HG02763 (cell line): ENCODE measurements around the gene NPFF.
"Not testable (repeated sequence)": the region's sequence is repeated elsewhere in the genome, so short reads cannot be mapped to it uniquely, and the experiment has no call there.

Experiments
- ATAC-seq: cut with Tn5 transposase; IDR thresholded peaks from one replicate; pipeline ENCODE4 v1.9.1; 2021; ENCODE audit warnings: mild to moderate bottlenecking, moderate library complexity; ENCODE audit not compliant: unreplicated experiment

The NPFF gene, protein sequence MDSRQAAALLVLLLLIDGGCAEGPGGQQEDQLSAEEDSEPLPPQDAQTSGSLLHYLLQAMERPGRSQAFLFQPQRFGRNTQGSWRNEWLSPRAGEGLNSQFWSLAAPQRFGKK

DNA sequence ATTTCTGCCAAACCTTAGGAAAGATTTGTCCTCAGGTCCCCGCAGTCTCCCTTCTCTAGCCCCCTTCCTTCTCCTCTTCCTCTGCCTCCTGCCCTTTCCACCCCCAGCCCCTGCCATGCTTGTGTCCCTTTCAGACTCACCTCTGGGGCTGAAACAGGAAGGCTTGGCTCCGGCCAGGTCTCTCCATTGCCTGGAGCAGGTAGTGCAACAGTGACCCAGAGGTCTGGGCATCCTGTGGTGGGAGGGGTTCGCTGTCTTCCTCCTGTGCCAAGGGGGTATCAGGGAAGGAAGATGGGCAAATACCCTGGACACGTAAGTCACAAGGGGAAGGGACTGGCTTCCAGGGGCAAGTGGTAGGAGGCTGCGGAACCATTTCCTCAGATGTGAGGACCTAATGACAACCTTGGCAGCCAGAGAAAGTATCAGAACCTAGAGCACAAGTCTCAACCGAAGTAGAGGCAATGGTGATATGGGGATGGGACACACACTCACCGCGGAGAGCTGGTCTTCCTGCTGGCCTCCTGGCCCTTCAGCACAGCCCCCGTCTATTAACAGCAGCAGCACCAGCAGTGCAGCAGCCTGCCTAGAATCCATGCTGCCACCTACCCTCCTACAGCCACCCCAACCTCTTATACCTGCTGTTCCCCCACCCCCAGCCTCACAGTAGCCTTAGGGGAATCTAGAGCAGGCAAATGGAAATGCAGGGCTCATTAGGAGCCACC lies at the start of gene NPFF:
NPFF (minus strand) TSS at position 604 of the 722 bp plus-strand sequence; CDS start at position 594, 10 bp downstream.
- no peak for ATAC-seq

DNA sequence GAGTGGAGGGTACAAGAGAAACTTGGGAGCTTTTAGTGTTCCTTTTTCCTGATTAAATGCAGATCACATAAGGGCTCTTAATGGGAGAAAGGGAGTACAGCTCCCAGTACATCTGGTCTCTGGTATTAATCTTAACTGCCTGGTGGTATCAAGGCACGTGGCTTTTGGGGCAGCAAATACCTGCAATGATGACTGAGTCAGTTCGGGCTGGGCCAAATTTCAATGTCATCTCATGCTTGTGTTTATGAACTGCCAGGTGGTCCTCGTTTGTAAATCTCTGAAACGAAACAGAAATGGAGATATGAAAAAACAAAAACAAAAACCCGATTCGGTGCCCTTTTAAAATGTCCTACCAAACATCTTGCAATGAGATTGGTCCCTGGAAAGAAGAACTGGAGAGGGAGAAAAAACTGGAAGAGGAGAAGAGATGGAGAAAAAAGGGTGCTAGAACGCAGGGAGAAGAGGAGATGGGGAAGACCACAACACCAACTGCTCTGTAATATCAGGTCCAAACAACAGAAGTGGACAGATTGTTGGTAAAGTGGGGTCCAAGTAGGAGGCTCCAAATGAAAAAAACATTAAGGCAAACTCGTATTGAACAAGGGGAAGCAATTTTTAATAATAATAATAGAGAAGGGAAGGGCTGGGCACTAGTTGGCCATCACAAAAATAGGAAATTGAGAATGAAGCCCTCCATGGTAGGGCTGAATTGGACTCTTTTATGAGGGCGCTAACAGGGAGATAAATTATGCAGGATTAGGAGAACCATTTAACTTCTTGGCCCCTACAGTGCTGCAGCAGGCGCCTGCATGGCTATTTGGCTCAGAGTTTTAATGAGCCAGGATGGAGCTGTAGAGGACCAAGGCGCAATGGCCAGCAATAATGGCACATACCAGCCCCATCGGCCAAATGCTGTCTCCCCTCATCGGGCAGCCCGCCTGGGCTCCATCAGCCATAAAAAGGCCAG lies 45.4 kb upstream of the NPFF start:
- ATAC-seq, result no peak

DNA sequence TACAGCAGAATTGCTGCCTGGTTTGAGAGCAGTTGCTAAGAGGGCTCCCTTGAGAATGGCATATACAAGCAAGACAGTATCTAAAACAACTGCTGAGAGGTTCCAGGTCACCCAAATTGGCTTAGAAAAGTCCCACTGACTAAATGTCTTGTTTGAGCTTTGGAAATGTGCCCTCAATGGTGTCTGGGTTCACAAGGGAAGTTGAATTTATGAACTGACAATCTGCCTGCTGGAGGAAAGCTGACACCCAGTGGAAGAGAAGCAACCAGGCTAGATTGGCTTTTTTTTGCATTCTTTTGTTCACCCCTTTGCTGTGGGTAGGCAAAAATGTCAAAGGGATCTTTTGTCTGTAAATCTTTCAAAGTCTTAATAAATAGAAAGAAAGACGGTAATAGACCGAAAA lies 44.6 kb upstream of the NPFF start:
- ATAC-seq, result no peak

DNA sequence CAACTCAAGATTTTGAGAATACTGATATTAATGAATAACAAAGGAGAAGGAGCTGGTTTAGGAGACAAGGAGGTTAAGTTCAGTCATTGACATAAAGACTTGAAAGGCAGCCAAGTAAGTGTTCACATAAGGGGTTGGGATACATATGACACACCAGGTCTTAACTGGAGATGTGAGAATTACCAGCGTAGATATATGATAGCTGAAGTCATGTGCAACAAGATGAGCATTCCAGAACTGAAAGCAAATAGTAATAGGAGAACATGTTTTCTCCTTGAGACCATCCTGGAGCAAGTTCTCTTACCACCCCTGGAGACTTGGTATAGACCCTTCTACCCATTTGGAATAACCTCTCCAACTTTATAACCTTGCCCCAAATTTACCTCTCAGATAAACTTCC lies 43.3 kb upstream of the NPFF start:
- ATAC-seq, result no peak

DNA sequence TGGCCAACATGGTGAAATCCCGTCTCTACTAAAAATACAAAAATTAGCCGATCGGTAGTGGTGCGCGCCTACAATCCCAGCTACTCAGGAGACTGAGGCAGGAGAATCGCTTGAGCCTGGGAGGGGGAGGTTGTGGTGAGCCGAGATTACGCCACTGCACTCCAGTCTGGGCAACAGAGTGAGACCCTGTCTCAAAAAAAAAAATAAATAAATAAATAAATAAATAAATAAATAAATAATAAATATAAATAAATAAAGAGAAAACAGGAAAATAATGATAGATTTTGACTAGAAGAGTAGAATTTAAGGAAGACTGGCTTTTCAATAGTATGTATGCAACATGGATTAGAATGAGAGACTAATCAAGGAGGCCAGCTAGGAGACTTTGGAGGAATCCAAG lies 42.8 kb upstream of the NPFF start:
- not testable (repeated sequence) for ATAC-seq

DNA sequence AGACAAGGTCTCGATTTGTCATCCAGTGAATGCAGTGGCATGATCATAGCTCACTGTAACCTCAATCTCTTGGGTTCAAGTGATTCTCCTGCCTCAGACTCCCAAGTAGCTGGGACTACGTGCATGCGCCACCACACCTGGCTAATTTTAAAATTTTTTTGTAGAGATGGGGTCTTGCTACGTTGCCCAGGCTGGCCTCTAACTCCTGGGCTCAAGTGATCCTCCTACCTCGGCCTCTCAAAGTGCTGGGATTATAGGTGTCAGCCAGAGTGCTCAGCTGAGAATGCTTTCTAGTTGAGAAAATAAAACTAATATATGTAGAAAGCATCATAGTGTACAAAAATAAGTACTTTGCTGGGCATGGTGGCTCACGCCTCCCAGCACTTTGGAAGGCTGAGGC lies 41.1 kb upstream of the NPFF start:
- not testable (repeated sequence) for ATAC-seq

DNA sequence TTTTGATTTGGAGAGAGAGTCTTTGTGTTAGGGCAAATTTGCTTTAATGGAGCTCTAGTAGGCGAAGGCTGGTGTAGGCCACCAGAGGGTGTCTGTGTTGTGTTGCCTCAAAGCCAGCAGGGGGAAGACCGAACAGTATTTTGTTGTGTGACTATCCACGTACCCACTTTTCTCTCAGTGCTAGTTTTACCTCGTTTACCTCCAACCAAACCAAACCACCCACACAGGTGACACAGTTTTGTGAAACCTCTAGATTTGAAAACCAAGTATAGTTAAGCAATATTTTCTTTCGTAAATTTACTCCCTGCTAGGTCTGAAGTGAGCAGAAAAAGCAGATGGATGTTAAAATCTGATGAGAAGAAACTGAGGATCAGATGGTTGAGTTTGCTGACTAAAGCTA lies 36.3 kb upstream of the NPFF start:
- ATAC-seq, result no peak

DNA sequence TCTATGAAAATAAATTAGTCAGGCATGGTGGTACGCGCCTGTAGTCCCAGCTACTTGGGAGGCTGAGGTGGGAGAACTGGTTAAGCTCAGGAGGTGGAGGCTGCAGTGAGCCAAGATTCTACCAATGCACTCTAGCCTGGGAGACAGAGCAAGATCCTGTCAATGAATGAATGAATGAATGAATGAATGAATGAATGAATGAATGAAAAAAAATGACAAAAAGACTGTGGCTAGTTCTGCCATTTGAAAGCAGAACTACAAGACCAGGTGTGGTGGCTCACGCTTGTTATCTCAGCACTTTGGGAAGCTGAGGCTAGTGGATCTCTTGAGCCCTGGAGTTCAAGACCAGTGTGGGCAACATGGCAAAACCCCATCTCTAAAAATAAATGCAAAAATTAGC lies 32.2 kb upstream of the NPFF start:
- no peak for ATAC-seq

DNA sequence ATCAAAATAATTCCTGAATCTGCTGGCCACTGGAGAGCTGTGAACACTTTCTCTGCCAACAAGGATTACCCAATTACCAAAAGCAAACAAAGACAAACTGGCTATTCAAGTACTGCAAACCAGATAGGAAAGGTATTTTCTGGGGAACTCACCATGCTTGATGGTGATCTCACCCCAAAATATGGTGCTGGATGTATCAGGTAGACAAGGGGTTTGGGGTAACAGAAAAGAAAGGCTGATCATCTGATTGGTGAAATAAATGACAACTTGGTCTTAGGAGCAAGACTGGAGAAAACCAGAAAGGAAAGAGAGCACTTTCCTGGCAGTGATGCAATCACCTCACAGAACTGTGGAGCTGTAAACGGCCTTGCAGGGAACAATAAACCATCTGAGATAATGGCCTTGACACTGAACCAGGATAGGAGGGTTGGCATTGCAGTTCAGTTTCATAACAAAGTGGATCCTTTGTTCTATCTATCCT lies 31.0 kb upstream of the NPFF start:
- ATAC-seq, result no peak

DNA sequence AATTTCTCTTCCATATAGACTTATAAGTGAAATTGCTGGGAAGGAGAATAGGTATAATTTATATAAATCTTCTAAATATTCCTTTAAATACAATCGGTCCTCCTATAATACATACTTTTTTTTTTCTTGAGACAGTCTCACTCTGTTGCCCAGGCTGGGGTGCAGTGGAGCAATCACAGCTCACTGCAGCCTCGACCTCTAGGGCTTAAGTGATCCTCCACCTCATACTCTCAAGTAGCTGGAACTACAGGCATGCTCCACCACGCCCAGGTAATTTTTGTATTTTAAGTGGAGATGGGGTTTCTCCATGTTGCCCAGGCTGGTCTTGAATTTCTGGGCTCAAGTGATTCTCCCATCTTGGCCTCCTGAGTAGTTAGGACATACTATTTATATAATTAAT lies 29.7 kb upstream of the NPFF start:
- no peak for ATAC-seq

DNA sequence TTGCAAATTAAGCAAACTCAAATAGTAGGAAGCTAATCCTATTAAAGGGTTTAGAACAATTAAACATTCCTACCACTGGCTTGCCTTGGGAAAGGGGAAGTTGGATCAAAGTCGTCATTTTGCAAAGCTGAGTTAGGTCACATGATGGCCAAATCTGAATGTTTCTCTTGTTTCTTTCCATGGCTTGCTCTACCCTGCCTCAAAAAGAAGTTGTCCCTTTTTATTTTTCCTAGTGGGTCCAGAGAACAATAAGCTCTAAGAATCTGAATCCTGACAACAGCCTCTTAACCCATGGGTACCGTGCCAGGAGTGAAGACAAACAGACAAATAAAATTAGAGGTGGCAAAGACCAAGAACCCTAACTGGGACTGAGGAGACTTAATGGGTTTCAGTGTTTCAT lies 26.2 kb upstream of the NPFF start:
- ATAC-seq, result no peak

DNA sequence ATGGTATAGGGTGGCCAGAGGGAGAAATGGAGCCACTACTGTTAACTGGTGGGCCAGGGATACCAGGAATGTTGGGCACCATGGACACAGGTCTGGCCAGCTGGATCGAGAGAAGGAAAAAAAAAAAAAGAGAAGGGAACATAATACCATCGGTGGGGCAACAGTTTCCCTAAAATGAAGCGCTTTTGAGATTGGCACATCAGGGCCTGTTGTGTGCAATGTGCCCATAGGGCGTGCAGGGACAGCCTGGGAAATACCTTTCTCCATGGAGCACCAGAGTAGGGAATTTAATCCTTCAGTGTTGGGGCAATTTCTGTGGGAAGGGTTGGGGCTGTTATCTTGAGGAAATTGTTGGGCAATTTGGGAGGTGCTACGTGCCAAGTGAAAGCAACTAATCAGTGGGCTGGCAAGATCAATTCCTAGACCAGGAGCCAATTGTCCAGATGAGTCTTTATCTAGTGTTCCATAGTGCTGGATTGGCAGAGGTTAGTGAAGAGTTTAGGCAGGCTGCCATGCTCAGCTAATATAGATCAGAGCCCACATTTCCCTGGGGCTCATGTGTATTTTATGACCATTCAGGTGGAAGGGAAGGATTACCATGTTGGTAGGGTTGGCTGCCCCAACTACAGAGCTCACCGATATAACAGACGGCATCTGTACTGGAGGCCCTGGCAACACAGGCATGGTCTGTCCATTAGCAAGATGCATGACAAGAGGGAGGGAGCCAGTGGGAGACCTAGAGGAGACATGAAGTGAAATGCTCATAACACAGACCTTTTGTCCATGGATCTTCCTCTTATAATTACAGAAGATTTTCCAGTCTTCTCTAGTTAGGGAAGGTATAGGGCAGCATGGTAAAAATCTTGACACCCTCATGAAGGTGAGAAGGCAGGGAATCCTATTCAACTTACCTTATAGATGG lies 25.5 kb upstream of the NPFF start:
- ATAC-seq, result no peak

DNA sequence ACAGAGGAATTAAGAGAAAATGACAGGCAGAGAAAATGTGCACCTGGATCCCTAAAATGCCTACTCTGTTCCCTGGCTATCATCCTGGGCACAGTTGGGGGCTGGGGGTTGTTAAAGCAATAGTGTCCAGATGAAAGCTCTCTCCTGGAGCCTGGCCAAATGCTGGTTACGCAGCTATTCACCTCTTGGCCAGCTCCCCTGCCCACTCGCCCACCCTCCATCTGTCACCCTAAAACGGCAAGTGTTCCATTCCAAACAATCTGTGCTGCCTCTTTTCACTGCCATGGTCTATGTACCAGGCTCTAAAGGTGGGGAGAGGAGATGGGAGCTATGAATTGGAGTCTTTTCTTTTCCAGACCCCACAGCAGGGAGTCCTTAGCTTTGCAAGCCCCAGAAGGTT lies 24.7 kb upstream of the NPFF start:
- no peak for ATAC-seq

DNA sequence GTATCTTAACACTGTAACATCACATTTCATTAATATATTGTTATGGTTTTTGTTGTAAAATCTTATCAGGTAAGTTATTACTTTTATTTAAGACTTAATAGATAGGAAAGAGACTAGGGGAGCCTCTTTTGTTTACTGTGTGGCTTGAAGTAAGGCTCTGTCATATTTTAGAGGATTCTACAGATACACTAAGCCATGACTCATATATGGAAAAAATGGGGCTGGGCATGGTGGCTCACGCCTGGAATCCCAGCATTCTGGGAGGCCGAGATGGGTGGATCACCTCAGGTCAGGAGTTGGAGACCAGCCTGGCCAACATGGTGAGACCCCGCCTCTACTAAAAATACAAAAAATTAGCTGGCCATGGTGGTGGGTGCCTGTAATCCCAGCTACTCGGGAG lies 23.6 kb upstream of the NPFF start:
- no peak for ATAC-seq

DNA sequence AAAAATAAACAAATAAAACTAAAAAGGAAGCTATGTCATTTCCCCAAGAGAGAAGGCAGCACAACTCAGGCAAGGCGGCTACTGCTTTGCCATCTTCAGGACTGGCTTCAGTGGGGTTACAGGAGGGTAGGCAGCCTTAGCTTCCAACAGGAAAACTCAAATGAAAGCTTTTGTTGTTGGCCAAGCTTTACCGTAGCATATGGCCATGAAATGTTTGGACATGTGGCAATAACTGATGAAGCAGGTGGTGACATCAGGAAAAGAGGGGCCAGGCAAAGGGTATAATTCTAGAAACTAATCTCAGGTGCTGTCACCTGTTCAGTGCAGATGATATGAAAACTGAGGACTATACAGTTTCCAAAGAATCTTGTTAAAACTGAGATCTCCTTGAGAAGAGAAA lies 22.8 kb upstream of the NPFF start:
- no peak for ATAC-seq

DNA sequence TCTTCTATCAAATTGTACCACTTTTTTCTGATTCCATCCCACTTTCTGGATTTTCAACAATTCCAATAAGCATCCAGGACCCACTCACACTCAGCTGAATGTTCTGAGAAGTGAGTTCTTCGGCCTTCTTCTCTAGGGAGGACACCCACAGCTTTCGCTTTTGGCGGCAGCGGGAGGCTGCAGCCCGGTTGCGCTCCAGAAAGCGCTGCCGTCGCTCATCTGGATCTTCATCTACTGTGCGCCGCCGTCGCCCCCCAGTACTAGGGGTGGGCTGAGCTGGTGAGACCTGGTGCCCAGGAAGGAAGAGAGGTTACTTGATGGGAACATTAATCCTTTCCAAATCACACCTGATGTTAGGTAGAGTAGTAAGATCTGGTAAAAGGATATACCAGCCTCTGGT lies 17.2 kb upstream of the NPFF start:
- ATAC-seq, result no peak

DNA sequence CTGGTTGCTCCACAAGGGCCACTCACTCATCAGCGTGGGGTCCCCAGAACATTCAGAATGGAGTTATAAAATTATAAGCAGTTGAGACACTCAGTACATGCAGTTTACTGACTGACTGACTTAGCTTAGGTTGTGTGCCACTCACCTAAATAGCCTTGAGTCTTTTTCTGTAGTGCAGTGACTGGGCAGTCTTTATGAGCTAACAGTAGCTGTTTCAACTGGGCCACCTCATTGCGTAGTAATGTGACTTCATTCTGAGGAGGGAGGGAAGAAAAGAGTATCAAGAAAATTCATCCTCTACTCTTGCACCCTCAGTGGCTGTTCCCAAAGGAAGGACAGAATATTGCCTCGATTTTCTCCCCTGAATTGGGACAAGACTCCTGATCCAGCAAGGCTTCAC lies 15.8 kb upstream of the NPFF start:
- ATAC-seq, result no peak

DNA sequence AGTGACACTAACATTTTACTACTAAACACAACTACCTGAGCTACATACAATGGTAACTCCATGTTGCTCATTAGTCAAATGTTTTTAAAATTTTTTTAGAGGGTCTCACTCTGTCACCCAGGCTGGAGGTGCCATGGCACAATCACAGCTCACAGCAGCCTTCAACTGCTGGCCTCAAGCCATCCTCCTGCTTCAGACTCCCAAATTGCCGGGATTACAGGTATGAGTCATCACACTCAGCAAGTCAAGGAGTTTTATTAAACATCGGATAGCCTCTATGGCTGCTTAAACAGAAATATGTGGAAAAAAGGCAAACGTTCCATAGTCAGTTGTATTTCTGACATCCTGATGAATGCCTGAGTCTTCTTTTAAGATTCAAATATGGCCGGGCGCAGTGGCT lies 11.1 kb upstream of the NPFF start:
- ATAC-seq, result no peak

DNA sequence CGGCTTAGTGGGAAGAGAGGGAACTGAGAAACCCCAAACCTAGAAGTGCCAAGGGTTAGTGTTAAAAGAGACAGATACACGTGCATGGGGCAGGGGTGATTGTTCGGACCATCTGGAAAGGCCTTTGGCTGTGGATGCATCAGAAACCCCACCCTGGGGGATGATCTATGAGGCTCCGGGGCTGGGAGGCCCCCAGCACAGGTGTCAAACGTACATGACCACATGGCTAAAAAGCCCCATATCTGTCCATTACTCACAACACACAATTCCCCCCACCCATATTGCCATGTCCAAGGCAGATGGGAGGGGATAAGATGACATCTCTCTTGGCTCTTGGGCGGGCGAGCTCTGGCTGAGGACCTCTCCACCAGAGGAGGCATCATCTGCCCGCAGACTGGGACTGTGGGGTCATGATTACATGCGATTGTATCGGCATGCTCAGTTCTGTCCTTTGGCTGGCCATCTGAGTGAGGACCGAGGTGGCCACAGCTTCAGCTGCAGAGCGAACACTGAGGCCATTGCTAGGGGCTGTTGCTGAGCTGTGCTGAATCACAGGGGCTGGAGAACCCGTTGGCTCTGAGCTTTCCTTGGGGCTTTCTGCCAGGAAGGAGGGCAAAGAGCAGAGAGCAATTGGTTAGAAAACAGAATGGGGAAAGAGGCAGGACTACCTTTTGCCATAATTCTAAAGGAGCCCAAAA lies 9.6 kb upstream of the NPFF start:
- ATAC-seq, result no peak

DNA sequence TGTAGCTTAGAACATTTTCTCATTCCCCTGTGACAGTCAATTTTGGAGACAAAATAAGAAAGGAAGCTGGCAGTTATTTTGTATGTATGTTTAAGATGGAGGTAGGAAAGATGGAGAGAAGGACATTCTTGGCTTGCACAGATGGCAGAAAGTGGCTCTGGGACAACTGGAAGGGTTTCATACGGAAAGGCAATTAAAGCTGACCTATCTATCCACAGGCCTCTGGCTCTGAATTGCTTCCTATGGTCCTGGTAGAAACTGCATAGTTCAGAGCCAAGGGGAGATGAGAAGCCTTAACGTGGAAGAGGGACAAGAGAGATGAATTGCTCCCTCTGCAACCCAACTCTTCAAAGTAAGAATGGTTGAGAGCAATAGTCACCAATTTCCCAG lies 8.0 kb upstream of the NPFF start:
- no peak for ATAC-seq
